Liver (tissue), 3 donors: ENCODE measurements around the gene RANGAP1.

Experiments used
- ATF3 ChIP-seq: IDR thresholded peaks from 2 replicates; pipeline ENCODE4 v1.6.1; 2016; ENCODE audit warnings: antibody characterized with exemption
- CTCF ChIP-seq: fragments of 150-350 bp; IDR thresholded peaks from 2 replicates; pipeline ENCODE4 v1.5.1; 2017; ENCODE audit warnings: improper control_type of control experiment, low read depth, low read length; ENCODE audit not compliant: missing input control
- GABPA ChIP-seq, 2 donors: IDR thresholded peaks in 1 of 2; conservative IDR thresholded peaks in 1 of 2; 2 replicates each; pipeline ENCODE4 v1.6.1; 2016; ENCODE audit warnings: antibody characterized with exemption in 2 of 2, mild to moderate bottlenecking in 1 of 2, moderate library complexity in 1 of 2
- HNF4A ChIP-seq, 2 donors: conservative IDR thresholded peaks; 2 replicates each; pipeline ENCODE4 v1.6.1; 2016; ENCODE audit warnings: antibody characterized with exemption in 2 of 2, mild to moderate bottlenecking in 2 of 2
- JUND ChIP-seq, 2 donors: IDR thresholded peaks; 2 replicates each; pipeline ENCODE4 v1.6.1; 2016; ENCODE audit warnings: antibody characterized with exemption in 2 of 2
- MAX ChIP-seq: IDR thresholded peaks from 2 replicates; pipeline ENCODE4 v1.6.1; 2016; ENCODE audit warnings: antibody characterized with exemption
- REST ChIP-seq: IDR thresholded peaks from 2 replicates; pipeline ENCODE4 v1.6.1; 2016; ENCODE audit warnings: antibody characterized with exemption, mild to moderate bottlenecking
- TAF1 ChIP-seq: conservative IDR thresholded peaks from 2 replicates; pipeline ENCODE4 v1.6.1; 2016; ENCODE audit warnings: antibody characterized with exemption, mild to moderate bottlenecking
- ZBTB33 ChIP-seq: IDR thresholded peaks from 2 replicates; pipeline ENCODE4 v1.6.1; 2016; ENCODE audit warnings: antibody characterized with exemption
- donor health status: healthy.
- donor health status: healthy.

GRCh38 chr22:41302021-41302767, 16.2 kb upstream of the RANGAP1 start:
- no peak for TF ChIP-seq CTCF
- no peak for TF ChIP-seq TAF1
- no peak for TF ChIP-seq JUND (IDR thresholded peaks at IDR 0.05)
- no peak for TF ChIP-seq MAX
- no peak for TF ChIP-seq GABPA (IDR thresholded peaks at IDR 0.05 in 1 of 2, conservative IDR thresholded peaks at IDR 0.05 in 1 of 2)
- no peak for TF ChIP-seq ZBTB33
- no peak for TF ChIP-seq ATF3
- no peak for TF ChIP-seq HNF4A (conservative IDR thresholded peaks at IDR 0.05)
- TF ChIP-seq REST: no peak
